HepG2 (cell line): Measurements from ENCODE around the gene SLC2A13.

Experiments used
- CTCF ChIP-seq: sonication (generic); formaldehyde crosslinking; IDR thresholded peaks from 2 replicates; pipeline ENCODE4 v1.5.0; 2020; ENCODE audit warnings: mild to moderate bottlenecking, missing genetic modification reagents, moderate library complexity
- EZH2 ChIP-seq: conservative IDR thresholded peaks from 2 replicates; pipeline ENCODE4 v1.6.1; 2012; ENCODE audit warnings: mild to moderate bottlenecking, low read depth, low read length, moderate library complexity
- HMGA1 ChIP-seq: sonication (generic); formaldehyde crosslinking; conservative IDR thresholded peaks from 2 replicates; pipeline ENCODE4 v1.4.0; 2020; ENCODE audit warnings: missing genetic modification reagents
- JUND ChIP-seq: sonication (generic); formaldehyde crosslinking; IDR thresholded peaks from 2 replicates; pipeline ENCODE4 v1.8.0; 2022; ENCODE audit warnings: mild to moderate bottlenecking, missing genetic modification reagents
- MXI1 ChIP-seq: IDR thresholded peaks from 3 replicates; pipeline ENCODE4 v1.6.1; 2012; ENCODE audit warnings: low read depth, low read length, inconsistent platforms, borderline replicate concordance
- MYNN ChIP-seq: sonication (generic); formaldehyde crosslinking; IDR thresholded peaks from 2 replicates; pipeline ENCODE4 v1.4.0; 2020; ENCODE audit warnings: mild to moderate bottlenecking, low read depth, missing genetic modification reagents
- PHF5A ChIP-seq: IDR thresholded peaks from one replicate; pipeline ENCODE4 v1.6.1; 2018; ENCODE audit warnings: low read depth, missing genetic modification reagents; ENCODE audit not compliant: unreplicated experiment
- POLR2A ChIP-seq, 2 experiments: IDR thresholded peaks; 2 replicates each; pipeline ENCODE4 v1.6.1; 2011; ENCODE audit warnings: low read depth in 2 of 2, low read length in 2 of 2, mild to moderate bottlenecking in 1 of 2, moderate library complexity in 1 of 2; ENCODE audit not compliant: insufficient read depth in 1 of 2
- RARA ChIP-seq: IDR thresholded peaks from 2 replicates; pipeline ENCODE4 v1.6.1; 2016; ENCODE audit warnings: missing genetic modification reagents, missing compliant biosample characterization
- SP1 ChIP-seq, 2 experiments: fragments of 450-650 bp in 1 of 2; sonication (generic) in 1 of 2; formaldehyde crosslinking in 1 of 2; IDR thresholded peaks; 2 replicates each; pipeline versions ENCODE4 v1.4.0 to v1.6.1; 2016 to 2020; ENCODE audit warnings: missing genetic modification reagents in 1 of 2
- ZNF317 ChIP-seq: sonication (generic); formaldehyde crosslinking; IDR thresholded peaks from 2 replicates; pipeline ENCODE4 v1.5.0; 2020; ENCODE audit warnings: mild to moderate bottlenecking, missing genetic modification reagents

GRCh38 chr12:39830171-39830570 lies 275.7 kb downstream of the SLC2A13 start:
- TF ChIP-seq SP1 (IDR thresholded peaks at IDR 0.05) (no peak), SP1 (CRISPR knock-in tag; IDR thresholded peaks at IDR 0.05) (no peak), PHF5A (no peak), JUND (CRISPR knock-in tag) (no peak), MYNN (CRISPR knock-in tag) (no peak), EZH2 (no peak), CTCF (CRISPR knock-in tag) (no peak), MXI1 (no peak), ZNF317 (CRISPR knock-in tag) (no peak), POLR2A (IDR thresholded peaks at IDR 0.05; ENCODE audit: insufficient read depth in 1 of 2, low read depth in 2 of 2, low read length in 2 of 2) (no peak), HMGA1 (no peak), RARA (CRISPR knock-in tag) (no peak)
